Type B pancreatic cell (in vitro differentiated cells): ENCODE results near the gene RADIL. TPM values are rescaled to one million over a fixed set of nuclear protein-coding genes. Genes with fewer than 3 reads are reported as not detected.
"Not testable (repeated sequence)": the region's sequence is repeated elsewhere in the genome, so short reads cannot be mapped to it uniquely, and the experiment has no call there.

Source experiments
- DNase-seq: peaks from one replicate; pipeline ENCODE4 v3.0.0; 2021; ENCODE audit warnings: mixed read lengths; ENCODE audit not compliant: unreplicated experiment; ENCODE audit errors: extremely low spot score
- H3K27ac Mint-ChIP-seq: 2 replicates; pipeline ENCODE4 v1.8.0; 2021; ENCODE audit warnings: mild to moderate bottlenecking, mixed read lengths
- H3K27me3 Mint-ChIP-seq: 2 replicates; pipeline ENCODE4 v1.8.0; 2021; ENCODE audit warnings: mixed read lengths
- H3K36me3 Mint-ChIP-seq: 2 replicates; pipeline ENCODE4 v1.8.0; 2021; ENCODE audit warnings: mixed read lengths
- H3K4me1 Mint-ChIP-seq: one replicate; pipeline ENCODE4 v1.8.0; 2021; ENCODE audit warnings: mixed read lengths; ENCODE audit not compliant: unreplicated experiment
- H3K4me3 Mint-ChIP-seq: 2 replicates; pipeline ENCODE4 v1.8.0; 2021; ENCODE audit warnings: mild to moderate bottlenecking, mixed read lengths
- H3K9me3 Mint-ChIP-seq: 2 replicates; pipeline ENCODE4 v1.8.0; 2021; ENCODE audit warnings: mixed read lengths
- total RNA-seq: library from RNA; stranded (reverse); gene quantifications from 2 replicates; pipeline ENCODE4 v1.2.1, GENCODE V29; 2021; ENCODE audit warnings: low replicate concordance
- TF ChIP-seq, protein P1 (sequence below): fragments of 200-600 bp; sonication (generic); conservative IDR thresholded peaks from 2 replicates; pipeline ENCODE4 v1.5.0; 2021; ENCODE audit warnings: antibody characterized with exemption, mild to moderate bottlenecking

Gene RADIL
- total RNA-seq, 1 donor from 2014 or later, result 11.8 TPM

GRCh38 chr7:4895766-4896165 lies 12.2 kb upstream of the RADIL start:
- TF ChIP-seq, protein P1, sequence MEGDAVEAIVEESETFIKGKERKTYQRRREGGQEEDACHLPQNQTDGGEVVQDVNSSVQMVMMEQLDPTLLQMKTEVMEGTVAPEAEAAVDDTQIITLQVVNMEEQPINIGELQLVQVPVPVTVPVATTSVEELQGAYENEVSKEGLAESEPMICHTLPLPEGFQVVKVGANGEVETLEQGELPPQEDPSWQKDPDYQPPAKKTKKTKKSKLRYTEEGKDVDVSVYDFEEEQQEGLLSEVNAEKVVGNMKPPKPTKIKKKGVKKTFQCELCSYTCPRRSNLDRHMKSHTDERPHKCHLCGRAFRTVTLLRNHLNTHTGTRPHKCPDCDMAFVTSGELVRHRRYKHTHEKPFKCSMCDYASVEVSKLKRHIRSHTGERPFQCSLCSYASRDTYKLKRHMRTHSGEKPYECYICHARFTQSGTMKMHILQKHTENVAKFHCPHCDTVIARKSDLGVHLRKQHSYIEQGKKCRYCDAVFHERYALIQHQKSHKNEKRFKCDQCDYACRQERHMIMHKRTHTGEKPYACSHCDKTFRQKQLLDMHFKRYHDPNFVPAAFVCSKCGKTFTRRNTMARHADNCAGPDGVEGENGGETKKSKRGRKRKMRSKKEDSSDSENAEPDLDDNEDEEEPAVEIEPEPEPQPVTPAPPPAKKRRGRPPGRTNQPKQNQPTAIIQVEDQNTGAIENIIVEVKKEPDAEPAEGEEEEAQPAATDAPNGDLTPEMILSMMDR, result no peak
- peaks cover 3% of the 10 kb centered on the region for H3K36me3 Mint-ChIP-seq
- no peak for DNase-seq
- no peaks in the 10 kb centered on the region for H3K4me1 Mint-ChIP-seq
- H3K4me3 Mint-ChIP-seq, result no peak overlapping the region
- no peak overlapping the region for H3K27ac Mint-ChIP-seq
- no peaks in the 10 kb centered on the region for H3K9me3 Mint-ChIP-seq
- peaks cover 4% of the 10 kb centered on the region for H3K27me3 Mint-ChIP-seq

GRCh38 chr7:4894482-4894881 lies 11.0 kb upstream of the RADIL start:
- H3K27ac Mint-ChIP-seq, result no peak overlapping the region
- peaks cover 3% of the 10 kb centered on the region for H3K36me3 Mint-ChIP-seq
- TF ChIP-seq, protein P1, result no peak

GRCh38 chr7:4893929-4894475 lies 10.5 kb upstream of the RADIL start:
- Mint-ChIP-seq H3K9me3 (no peaks in the 10 kb centered on the region), H3K4me1 (no peaks in the 10 kb centered on the region)

More at GRCh38 chr7:4894482-4894881, 11.0 kb upstream of the RADIL start:
- no peaks in the 10 kb centered on the region for H3K4me1 Mint-ChIP-seq
- DNase-seq, result no peak
- peaks cover 4% of the 10 kb centered on the region for H3K27me3 Mint-ChIP-seq
- H3K9me3 Mint-ChIP-seq, result no peaks in the 10 kb centered on the region
- H3K4me3 Mint-ChIP-seq, result no peak overlapping the region

GRCh38 chr7:4893188-4893587 lies 9.7 kb upstream of the RADIL start:
- not testable (repeated sequence) for DNase-seq, H3K27me3 Mint-ChIP-seq, H3K27ac Mint-ChIP-seq, H3K4me3 Mint-ChIP-seq, H3K4me1 Mint-ChIP-seq, H3K36me3 Mint-ChIP-seq, H3K9me3 Mint-ChIP-seq

More at GRCh38 chr7:4893929-4894475, 10.5 kb upstream of the RADIL start:
- H3K27ac Mint-ChIP-seq, result no peak overlapping the region
- no peak for DNase-seq
- TF ChIP-seq, protein P1, result no peak
- no peak overlapping the region for H3K4me3 Mint-ChIP-seq
- peaks cover 3% of the 10 kb centered on the region for H3K36me3 Mint-ChIP-seq
- peaks cover 4% of the 10 kb centered on the region for H3K27me3 Mint-ChIP-seq

DNA sequence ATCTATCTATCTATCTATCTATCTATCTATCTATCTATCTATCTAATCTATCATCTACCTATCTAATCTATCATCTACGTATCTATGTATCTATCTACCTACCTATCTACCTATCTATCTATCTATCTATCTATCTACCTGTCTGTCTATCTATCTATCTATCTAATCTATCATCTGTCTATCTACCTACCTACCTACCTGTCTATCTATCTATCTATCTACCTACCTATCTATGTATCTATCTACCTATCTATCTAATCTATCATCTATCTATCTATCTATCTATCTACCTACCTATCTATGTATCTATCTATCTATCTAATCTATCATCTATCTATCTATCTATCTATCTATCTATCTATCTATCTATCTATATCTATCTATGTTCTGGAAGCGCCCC lies 8.0 kb upstream of the RADIL start:
- H3K4me1 Mint-ChIP-seq, DNase-seq, H3K27ac Mint-ChIP-seq, H3K9me3 Mint-ChIP-seq, H3K27me3 Mint-ChIP-seq, H3K36me3 Mint-ChIP-seq, H3K4me3 Mint-ChIP-seq: not testable (repeated sequence)

GRCh38 chr7:4889682-4890081 lies 6.2 kb upstream of the RADIL start:
- Mint-ChIP-seq H3K27me3 (peaks cover 4% of the 10 kb centered on the region), H3K36me3 (peaks cover 3% of the 10 kb centered on the region), H3K4me3 (no peak overlapping the region), H3K4me1 (peaks cover 6% of the 10 kb centered on the region), H3K9me3 (no peaks in the 10 kb centered on the region), H3K27ac (no peak overlapping the region)
- TF ChIP-seq, protein P1, result no peak
- no peak for DNase-seq

DNA sequence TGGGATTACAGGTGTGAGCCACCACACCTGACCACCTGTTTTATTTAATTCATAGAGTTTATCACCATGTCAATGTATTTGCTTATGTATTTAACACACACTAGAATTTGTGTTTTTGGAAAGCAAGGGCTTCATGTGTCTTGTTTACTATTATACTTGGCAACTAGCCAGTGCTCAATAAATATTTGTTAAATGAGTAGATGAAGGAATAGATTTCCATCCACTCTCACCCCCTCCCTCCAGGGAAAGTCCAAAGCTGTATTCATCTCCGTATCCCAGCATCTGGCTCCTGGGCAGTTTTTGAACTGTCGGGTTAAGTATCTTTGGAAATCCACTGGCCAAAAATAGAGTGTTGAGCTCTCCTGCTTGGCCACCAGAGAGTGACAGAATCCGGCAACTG lies 4.6 kb upstream of the RADIL start:
- Mint-ChIP-seq H3K4me3 (no peak overlapping the region), H3K27me3 (peaks cover 4% of the 10 kb centered on the region), H3K9me3 (no peaks in the 10 kb centered on the region), H3K4me1 (peaks cover 6% of the 10 kb centered on the region), H3K36me3 (peaks cover 3% of the 10 kb centered on the region), H3K27ac (no peak overlapping the region)
- DNase-seq, result no peak
- TF ChIP-seq, protein P1, result no peak
